ENCODE data around the gene SLC12A8.

Gene SLC12A8

DNA sequence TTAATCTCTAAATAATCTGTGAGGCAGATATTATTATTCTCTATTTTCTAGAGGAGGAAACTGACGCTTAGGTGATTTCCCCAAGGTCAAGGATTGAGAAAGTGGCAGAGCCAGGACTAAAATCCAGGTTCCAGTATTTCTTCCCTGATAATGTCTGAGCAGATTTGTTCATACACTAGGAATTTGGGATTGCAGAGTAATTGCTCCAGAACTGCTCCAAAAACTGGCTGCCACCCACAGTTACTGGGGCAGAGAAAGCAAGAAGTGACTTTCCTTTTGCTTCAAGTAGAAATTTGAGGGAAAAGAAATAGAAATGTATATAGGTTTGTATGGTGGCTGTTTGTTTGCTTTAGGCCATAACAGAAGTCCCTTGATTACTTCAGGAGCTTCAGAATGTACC, 60.6 kb downstream of the SLC12A8 start:
- DNase-seq: no peak
- no peak for ATAC-seq

DNA sequence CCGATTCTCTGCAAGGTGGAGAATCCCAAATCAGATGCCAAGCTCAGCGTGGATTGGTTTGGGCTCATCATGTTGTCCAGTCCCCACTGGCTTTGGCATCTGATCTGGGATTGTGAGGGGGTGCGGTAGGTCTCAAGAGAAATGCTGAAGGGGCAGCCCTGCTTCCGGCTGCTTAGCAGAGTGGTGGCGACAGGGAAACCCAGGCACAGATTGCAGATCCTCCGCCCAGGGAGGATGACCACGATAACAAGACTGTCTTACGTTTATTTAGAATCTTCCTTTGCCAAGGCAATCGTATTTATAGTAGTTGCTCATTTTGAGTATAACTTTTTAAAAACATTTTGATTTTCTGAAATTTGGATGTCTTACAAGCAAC, 61.1 kb downstream of the SLC12A8 start:
- no peak for DNase-seq
- no peak for ATAC-seq

GRCh38 chr3:125150525-125151441, 61.8 kb downstream of the SLC12A8 start:
- peak; percentile 62 for ATAC-seq
- peak; percentile 73 for DNase-seq

GRCh38 chr3:125149462-125149861, 63.1 kb downstream of the SLC12A8 start:
- DNase-seq (no peak), ATAC-seq (no peak)

DNA sequence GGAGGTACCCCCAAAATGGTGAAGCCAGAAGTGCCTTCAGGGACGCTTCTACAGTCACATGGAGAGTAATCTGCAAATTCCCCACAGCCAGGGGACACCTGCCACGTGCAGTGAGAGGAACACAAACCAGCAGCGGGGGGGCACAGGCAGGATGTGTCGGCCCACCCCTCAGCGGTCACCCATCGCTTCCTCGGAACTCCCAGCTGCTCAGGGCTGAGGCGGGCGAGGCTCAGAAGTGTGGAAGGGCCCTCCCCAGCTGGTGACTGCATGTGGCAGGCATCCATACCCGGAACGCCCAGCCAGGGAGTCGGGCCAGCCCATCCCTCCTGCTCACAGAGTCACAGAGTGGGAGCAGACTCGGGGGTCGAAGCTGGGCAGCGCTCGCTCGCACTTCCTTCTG, 63.7 kb downstream of the SLC12A8 start:
- DNase-seq: no peak
- peak; percentile 19 for ATAC-seq

DNA sequence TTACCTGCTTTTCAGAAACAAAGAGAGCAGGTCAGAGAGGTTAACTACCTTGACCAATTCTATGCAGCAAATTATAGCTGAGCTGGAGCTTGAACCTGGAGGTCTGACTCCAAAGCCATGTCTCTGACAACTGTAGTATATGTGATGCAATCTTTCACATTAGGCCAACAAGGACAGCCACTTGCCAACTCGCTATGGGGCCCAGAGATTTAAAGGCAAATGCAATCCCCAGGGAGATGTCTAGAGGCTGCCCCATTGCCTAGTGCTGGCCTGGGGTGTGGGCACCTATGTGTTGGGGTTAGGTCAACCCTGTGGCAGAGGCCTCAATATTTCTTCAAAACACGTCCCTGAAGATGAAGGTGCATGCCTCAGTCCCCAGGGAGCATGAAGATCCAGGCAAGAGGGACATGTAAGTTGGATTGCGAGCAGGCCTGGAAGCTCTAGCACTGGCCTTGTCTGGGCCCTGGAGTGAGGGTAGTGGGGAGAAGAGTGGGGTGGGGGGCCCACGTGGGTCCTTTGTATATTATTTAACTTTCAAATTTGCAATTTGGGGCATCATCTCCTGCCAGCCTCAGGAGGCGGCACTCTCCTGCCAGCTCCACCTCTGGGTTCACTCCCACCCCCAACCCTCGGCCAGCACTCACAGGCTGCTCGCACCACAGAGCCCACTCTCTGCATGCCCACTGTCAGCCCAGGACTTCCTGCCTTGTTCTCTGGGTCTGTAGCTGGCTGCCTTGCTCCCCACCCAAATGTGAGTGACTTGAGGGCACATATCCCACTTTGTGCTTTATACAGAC, 64.3 kb downstream of the SLC12A8 start:
- ATAC-seq: no peak
- no peak for DNase-seq

- DNase-seq (no peak), ATAC-seq (no peak)
Measured at GRCh38 chr3:125147491-125147820, 65.1 kb downstream of the SLC12A8 start.

DNA sequence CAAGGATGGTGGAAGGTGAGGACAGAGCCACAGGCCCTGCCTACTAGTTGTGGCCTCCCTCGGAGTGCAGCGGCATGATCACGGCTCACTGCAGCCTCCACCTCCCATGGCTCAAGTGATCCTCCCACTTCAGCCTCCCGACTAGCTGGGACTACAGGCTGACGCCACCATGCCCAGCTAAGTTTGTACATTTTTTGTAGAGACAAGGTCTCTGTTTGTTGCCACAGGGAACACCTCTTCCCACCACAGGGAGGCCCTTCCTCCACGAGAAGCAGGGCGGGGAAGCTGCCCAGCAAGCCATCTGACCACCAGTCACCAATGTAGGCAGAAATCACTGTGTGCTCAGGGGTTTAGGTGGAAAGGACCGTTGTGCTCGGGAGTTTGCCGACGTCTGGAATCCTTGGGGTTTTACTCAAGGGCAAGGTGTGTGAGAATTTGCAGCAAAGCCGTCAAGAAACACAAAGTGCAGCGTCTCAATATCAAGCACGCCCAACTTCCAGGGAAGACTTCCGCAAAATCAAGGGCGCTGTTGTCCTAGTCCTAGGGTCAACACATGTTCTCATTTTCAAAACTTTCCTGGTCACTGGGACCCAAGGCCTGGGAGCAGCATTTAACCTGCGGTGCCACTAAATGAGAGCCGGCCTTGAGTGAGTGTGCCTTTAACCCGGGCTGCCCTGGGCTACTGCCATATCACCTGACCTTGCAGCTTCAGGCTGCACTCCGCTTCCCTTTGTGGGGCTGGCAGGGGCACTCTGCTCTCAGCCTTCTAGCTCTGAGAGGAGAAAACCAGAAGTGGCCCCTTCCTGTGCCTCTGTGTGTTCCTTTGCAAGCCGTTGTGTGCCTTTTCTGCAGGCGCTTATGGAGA, 65.7 kb downstream of the SLC12A8 start:
- ATAC-seq (no peak), DNase-seq (no peak)

DNA sequence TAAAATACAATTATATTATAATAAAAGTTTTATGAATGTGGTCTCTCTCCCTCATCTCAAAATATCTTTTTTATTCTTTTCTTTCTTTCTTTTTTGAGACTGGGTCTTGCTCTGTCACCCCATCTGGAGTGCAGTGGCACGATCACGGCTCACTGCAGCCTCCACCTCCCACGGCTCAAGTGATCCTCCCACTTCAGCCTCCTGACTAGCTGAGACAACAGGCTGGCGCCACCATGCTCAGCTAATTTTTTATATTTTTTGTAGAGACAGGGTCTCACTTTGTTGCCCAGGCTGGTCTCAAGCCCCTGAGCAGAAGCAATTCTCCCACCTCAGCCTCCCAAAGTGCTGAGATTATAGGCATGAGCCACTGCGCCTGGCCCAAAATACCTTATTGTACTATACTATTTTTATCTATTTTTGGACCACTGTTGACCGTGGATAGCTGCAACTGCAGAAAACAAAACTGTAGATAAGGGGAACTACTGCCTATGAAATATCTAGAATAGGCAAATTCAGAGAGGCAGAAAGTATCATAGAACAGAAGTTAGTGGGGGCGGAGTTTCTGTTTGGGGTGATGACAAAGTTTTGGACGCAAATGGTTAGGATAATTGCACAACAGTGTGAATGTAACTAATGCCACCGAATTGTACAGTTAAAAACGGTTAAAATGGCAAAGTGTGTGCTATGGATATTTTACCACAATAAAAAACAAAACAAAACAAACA, 66.6 kb downstream of the SLC12A8 start:
- DNase-seq (no peak), ATAC-seq (no peak)

DNA sequence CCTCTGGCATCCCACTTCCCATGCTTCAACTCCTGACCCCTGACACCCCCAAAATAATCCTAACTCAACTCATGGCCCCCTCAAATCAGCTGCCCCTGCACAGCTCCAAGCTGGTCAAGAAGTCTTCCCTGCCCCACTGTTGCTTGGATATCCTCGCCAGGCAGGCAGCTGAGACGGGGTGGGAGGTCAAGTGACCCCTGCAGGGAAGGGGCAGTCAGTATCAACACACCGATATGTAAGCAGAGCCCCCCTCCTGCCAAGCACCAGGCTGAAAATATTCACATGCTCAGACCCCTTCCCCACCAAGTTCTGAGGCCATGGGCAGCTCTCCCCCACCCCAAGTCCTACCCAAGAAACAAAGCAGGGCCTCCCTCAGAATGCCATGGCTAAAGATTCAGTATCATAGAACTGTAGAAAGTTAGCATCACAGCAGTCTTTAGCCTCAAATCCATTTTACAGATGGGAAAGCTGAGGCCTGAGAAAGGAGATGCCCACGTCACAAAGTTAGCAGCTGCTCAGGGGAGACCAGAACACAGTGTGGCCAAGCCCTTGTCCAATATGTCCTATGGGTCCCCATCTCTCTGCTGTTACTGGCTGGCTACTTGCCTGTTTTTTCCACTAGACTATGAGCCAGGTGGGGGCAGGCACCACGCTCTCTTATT, 67.8 kb downstream of the SLC12A8 start:
- no peak for DNase-seq
- ATAC-seq: no peak

- DNase-seq (no peak), ATAC-seq (no peak)
Measured at GRCh38 chr3:125143982-125144652, 68.4 kb downstream of the SLC12A8 start.

DNA sequence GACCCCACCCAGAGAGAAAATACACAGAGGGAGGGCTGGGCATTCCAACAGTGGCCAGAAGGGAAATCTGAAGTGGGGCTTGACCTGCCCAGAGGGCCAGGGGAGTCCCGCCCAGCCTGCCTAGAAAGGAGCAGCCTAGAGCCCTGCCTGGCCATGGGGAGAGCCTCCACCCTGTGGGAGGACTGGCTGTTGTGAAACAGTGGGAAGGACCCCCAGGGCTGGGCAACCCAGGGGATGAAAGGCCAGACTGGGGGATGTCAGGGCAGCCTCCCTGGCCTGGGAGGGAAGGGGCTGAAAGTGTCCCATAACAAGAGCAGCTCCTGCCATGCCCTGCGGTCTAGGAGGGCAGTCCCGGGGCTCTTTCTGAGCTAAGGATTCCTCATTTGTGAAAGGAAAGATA, 69.0 kb downstream of the SLC12A8 start:
- no peak for ATAC-seq
- DNase-seq: peak; percentile 4

- no peak for ATAC-seq
- no peak for DNase-seq
Measured at GRCh38 chr3:125142940-125143339, 69.6 kb downstream of the SLC12A8 start.

DNA sequence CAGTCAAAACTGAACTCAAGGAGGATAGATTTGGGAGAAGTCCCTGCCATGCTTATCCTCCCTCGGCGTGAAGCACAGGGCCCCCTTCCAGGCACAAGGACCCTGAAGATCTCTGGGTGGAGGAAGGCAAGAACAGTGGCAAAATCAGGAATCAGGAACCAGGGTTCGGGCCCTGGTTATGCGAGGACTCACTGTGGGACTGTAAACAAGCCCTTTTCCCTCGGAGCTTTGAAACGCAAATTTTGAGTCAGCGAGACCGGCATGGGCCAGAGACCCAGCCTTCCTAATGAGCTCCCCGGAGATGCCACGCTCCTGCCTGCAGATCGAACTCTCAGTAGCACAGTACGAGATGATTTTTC, 70.1 kb downstream of the SLC12A8 start:
- no peak for DNase-seq

GRCh38 chr3:125141596-125142419, 70.7 kb downstream of the SLC12A8 start:
- DNase-seq (peak; percentile 80), ATAC-seq (peak; percentile 81)

More for the DNA sequence above, 70.1 kb downstream of the SLC12A8 start:
- no peak for ATAC-seq

DNA sequence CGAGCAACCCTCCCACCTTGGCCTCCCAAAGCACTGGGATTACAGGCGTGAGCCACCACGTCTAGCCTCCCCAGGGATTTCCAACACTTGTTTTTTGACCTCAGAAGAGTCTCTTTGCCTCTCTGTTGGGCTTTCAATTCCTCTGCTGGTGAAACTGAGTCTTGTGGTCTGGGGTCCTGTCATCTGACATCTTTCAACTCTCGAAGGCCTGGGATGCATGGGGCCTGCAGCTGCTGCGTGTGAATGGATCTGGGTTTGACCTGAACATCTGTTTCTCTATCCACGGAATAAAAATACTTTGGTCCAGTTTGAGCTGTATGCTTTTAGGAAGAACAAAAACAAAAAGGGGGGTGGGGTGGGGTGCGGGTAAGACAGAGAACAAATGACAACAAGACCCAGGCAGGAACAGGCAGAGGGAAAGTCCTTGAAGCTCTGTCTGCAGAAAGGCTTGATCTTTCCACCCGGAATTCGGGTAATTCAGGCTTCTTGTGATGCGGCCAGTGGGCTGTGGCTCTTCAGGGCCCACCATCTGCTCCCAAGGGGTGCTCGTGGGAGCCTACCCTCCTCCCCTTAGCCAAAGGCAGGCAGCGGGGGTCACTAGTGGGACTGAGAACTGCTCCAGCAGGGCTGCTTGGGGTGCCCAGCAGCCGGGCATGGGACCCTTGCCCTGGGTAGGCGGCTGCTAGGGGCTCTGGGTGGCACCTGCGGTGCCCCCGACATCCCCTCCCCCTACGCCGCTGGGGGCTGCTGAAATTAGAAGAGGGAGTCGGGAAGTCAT, 71.5 kb downstream of the SLC12A8 start:
- DNase-seq (no peak), ATAC-seq (peak; percentile 63)

DNA sequence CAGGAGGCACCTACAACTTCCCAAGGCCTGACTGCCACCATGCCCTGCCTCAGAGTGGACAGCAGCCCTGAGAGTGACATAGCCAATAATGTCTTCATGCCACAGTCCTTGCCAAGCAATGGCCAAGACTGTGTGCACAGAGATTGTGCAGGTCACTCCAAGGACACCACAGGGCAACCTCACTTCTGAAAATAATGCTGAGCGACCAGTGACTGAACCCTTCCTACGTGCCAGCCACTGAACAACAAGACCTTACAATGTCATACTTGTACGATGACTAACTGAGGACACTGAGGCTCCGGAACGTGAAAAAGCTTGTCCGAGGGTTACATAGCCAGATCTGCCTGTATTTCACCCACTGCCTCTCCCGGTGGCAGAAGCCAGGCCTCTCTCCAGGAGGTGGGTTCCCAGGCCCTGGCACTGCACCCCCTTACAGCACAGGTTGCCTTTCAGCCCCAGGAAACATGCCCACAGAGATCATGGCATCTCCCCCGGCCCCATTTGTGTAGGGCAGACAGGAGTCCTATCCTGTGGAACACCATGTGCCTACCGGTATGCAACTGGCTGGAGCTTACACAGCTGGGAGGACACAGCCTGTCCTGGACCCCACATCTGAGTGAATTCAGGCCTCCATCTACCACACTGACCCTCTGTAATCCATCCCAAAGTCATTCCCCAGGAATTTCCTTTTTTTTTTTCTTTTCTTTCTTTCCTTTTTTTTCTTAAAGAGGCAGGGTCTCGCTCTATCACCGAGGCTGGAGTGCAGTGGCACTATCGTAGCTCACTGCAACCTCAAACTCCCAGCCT, 72.3 kb downstream of the SLC12A8 start:
- DNase-seq (no peak), ATAC-seq (no peak)

GRCh38 chr3:125139386-125139785, 73.2 kb downstream of the SLC12A8 start:
- no peak for ATAC-seq
- no peak for DNase-seq
